SKM-1 (cell line): ENCODE results near the gene NPPB.
"Not testable (repeated sequence)": the region's sequence is repeated elsewhere in the genome, so short reads cannot be mapped to it uniquely, and the experiment has no call there.

ENCODE experiments used
- DNase-seq: peaks from one replicate; lab custom pipeline; 2025; ENCODE audit not compliant: unreplicated experiment; lab: John Stamatoyannopoulos, UW

NPPB gene

GRCh38 chr1:11858613-11858967, at the start of gene NPPB:
Gene NPPB (minus strand): TSS chr1:11858945. CDS start chr1:11858833, 112 bp downstream.
- DNase-seq, result no peak

- DNase-seq, result peak; percentile 97
Observed at GRCh38 chr1:11908095-11908675, 49.4 kb upstream of the NPPB start.

- DNase-seq, result peak; percentile 94
Observed at GRCh38 chr1:11907275-11908094, 48.7 kb upstream of the NPPB start.

GRCh38 chr1:11906870-11907269, 48.1 kb upstream of the NPPB start:
- DNase-seq, result no peak

GRCh38 chr1:11904978-11905377, 46.2 kb upstream of the NPPB start:
- no peak for DNase-seq

- DNase-seq, result not testable (repeated sequence)
Observed at GRCh38 chr1:11904156-11904555, 45.4 kb upstream of the NPPB start.

GRCh38 chr1:11903210-11903609, 44.5 kb upstream of the NPPB start:
- no peak for DNase-seq

- not testable (repeated sequence) for DNase-seq
Observed at GRCh38 chr1:11901446-11901845, 42.7 kb upstream of the NPPB start.

GRCh38 chr1:11898831-11899467, 40.2 kb upstream of the NPPB start:
- DNase-seq, result no peak

GRCh38 chr1:11898086-11898785, 39.5 kb upstream of the NPPB start:
- no peak for DNase-seq

GRCh38 chr1:11894501-11894900, 35.8 kb upstream of the NPPB start:
- DNase-seq, result not testable (repeated sequence)

- peak; percentile 42 for DNase-seq
Observed at GRCh38 chr1:11893907-11894251, 35.1 kb upstream of the NPPB start.

GRCh38 chr1:11891433-11892186, 32.9 kb upstream of the NPPB start:
- no peak for DNase-seq

GRCh38 chr1:11888877-11889208, 30.1 kb upstream of the NPPB start:
- DNase-seq, result no peak

GRCh38 chr1:11888206-11888876, 29.6 kb upstream of the NPPB start:
- DNase-seq, result no peak

- no peak for DNase-seq
Observed at GRCh38 chr1:11887666-11888007, 28.9 kb upstream of the NPPB start.

GRCh38 chr1:11886986-11887665, 28.4 kb upstream of the NPPB start:
- no peak for DNase-seq

- DNase-seq, result no peak
Observed at GRCh38 chr1:11885916-11886315, 27.2 kb upstream of the NPPB start.

GRCh38 chr1:11882814-11883538, 24.2 kb upstream of the NPPB start:
- no peak for DNase-seq
